ENCODE results near the gene DNAJC18. TPM values are rescaled to one million over a fixed set of nuclear protein-coding genes. Genes with fewer than 3 reads are reported as not detected.
"Not testable (repeated sequence)": the region's sequence is repeated elsewhere in the genome, so short reads cannot be mapped to it uniquely, and the experiment has no call there.

Gene DNAJC18
- total and polyA plus RNA-seq, 2 experiments from 2014 or later: 13.4 to 18.9 TPM

- no peaks in the 10 kb centered on the region for H4K20me1 ChIP-seq (replicated peaks; ENCODE audit: insufficient read depth)
- H3K4me2 ChIP-seq: no peak overlapping the region
- no peaks in the 10 kb centered on the region for H3K79me2 ChIP-seq (replicated peaks; ENCODE audit: insufficient read depth)
- no peak overlapping the region for H3K4me3 ChIP-seq
- H3F3A ChIP-seq (replicated peaks; ENCODE audit: low read depth): no peaks in the 10 kb centered on the region; the same call in 1 of the 2 replicates
- no peak overlapping the region for H3K4me3 Mint-ChIP-seq
- no peak overlapping the region for H3K27ac ChIP-seq (ENCODE audit: low read depth)
- ATAC-seq (no peak), DNase-seq (ENCODE audit: low spot score) (no peak)
- no peaks in the 10 kb centered on the region; the same call in 1 of the 2 replicates for H3K4me1 ChIP-seq (ENCODE audit: insufficient read depth)
- no peaks in the 10 kb centered on the region for H3K9me3 Mint-ChIP-seq
- peaks cover 4% of the 10 kb centered on the region for H3K27me3 Mint-ChIP-seq (ENCODE audit: insufficient read depth, low read depth, poor library complexity)
- no peak overlapping the region for H2AFZ ChIP-seq
- H3K27ac Mint-ChIP-seq: no peak overlapping the region
- H3K36me3 ChIP-seq (ENCODE audit: insufficient read depth): no peaks in the 10 kb centered on the region
- H3K4me1 Mint-ChIP-seq: no peaks in the 10 kb centered on the region
- no peaks in the 10 kb centered on the region; the same call in 2 of the 3 replicates for H3K36me3 Mint-ChIP-seq (ENCODE audit: low read depth)
- TF ChIP-seq, protein P1, sequence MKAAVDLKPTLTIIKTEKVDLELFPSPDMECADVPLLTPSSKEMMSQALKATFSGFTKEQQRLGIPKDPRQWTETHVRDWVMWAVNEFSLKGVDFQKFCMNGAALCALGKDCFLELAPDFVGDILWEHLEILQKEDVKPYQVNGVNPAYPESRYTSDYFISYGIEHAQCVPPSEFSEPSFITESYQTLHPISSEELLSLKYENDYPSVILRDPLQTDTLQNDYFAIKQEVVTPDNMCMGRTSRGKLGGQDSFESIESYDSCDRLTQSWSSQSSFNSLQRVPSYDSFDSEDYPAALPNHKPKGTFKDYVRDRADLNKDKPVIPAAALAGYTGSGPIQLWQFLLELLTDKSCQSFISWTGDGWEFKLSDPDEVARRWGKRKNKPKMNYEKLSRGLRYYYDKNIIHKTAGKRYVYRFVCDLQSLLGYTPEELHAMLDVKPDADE (IDR thresholded peaks at IDR 0.05): no peak
- H3K27me3 ChIP-seq (ENCODE audit: insufficient read depth): no peaks in the 10 kb centered on the region
- H3K9me2 ChIP-seq (ENCODE audit: insufficient read depth): no peaks in the 10 kb centered on the region
Observed at GRCh38 chr5:139410121-139410992, 29.0 kb downstream of the DNAJC18 start.

DNA sequence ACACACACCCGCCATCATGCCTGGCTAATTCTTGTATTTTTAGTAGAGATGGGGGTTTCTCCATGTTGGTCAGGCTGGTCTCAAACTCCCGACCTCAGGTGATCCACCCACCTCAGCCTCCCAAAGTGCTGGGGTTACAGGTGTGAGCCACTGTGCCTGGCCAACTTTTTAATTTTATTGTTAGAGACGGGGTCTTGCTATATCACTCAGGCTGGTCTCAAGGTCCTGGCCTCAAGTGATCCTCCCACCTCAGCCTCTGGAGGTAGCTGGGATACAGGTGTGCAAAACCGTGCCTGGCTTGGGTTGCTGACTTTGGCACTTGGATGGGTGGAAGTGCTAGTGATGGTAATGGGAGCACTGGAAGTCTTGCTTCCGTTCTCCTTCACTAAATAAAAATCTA, 30.2 kb downstream of the DNAJC18 start:
- H3K4me1 Mint-ChIP-seq; H3K4me3 Mint-ChIP-seq; H4K20me1 ChIP-seq (replicated peaks; ENCODE audit: insufficient read depth); H3K36me3 ChIP-seq (ENCODE audit: insufficient read depth); H3K27me3 ChIP-seq (ENCODE audit: insufficient read depth); H3K79me2 ChIP-seq (replicated peaks; ENCODE audit: insufficient read depth); H3K9me2 ChIP-seq (ENCODE audit: insufficient read depth); H3K27ac Mint-ChIP-seq; H3K27ac ChIP-seq (ENCODE audit: low read depth); DNase-seq (ENCODE audit: low spot score); H3K4me2 ChIP-seq; H3F3A ChIP-seq (replicated peaks; ENCODE audit: low read depth); H2AFZ ChIP-seq; H3K36me3 Mint-ChIP-seq (ENCODE audit: low read depth); H3K27me3 Mint-ChIP-seq (ENCODE audit: insufficient read depth, low read depth, poor library complexity); ATAC-seq; H3K9me3 Mint-ChIP-seq; H3K4me3 ChIP-seq; H3K4me1 ChIP-seq (ENCODE audit: insufficient read depth): not testable (repeated sequence)

GRCh38 chr5:139408191-139408590, 31.1 kb downstream of the DNAJC18 start:
- Mint-ChIP-seq H3K36me3 (ENCODE audit: low read depth) (no peaks in the 10 kb centered on the region; the same call in 2 of the 3 replicates), H3K27ac (no peak overlapping the region), H3K4me1 (peaks cover 9% of the 10 kb centered on the region; the same call in 2 of the 3 replicates), H3K9me3 (no peaks in the 10 kb centered on the region), H3K4me3 (no peak overlapping the region), H3K27me3 (ENCODE audit: insufficient read depth, low read depth, poor library complexity) (peaks cover 8% of the 10 kb centered on the region)
- H3K27me3 ChIP-seq (ENCODE audit: insufficient read depth): no peaks in the 10 kb centered on the region
- 0 out of 2 replicates have a peak, but pooled peaks cover under 1% of the 10 kb centered on the region for H3K79me2 ChIP-seq (replicated peaks; ENCODE audit: insufficient read depth)
- H4K20me1 ChIP-seq (replicated peaks; ENCODE audit: insufficient read depth): 0 out of 2 replicates have a peak, but pooled peaks cover under 1% of the 10 kb centered on the region
- no peak overlapping the region for H3K27ac ChIP-seq (ENCODE audit: low read depth)
- H3K4me2 ChIP-seq: no peak overlapping the region
- no peaks in the 10 kb centered on the region for H3K36me3 ChIP-seq (ENCODE audit: insufficient read depth)
- TF ChIP-seq JUNB (IDR thresholded peaks at IDR 0.05; ENCODE audit: unreplicated experiment) (no peak), POLR2AphosphoS5 (IDR thresholded peaks at IDR 0.05; ENCODE audit: low read depth) (no peak), STAT1 (IDR thresholded peaks at IDR 0.05; ENCODE audit: unreplicated experiment) (no peak)
- H3F3A ChIP-seq (replicated peaks; ENCODE audit: low read depth): peaks cover 10% of the 10 kb centered on the region
- no peak for DNase-seq (ENCODE audit: low spot score)
- H3K9me2 ChIP-seq (ENCODE audit: insufficient read depth): no peaks in the 10 kb centered on the region
- H3K4me3 ChIP-seq: no peak overlapping the region
- peaks cover 11% of the 10 kb centered on the region for H3K4me1 ChIP-seq (ENCODE audit: insufficient read depth)
- no peak overlapping the region for H2AFZ ChIP-seq
- no peak for ATAC-seq
